Measurements from ENCODE around the gene MARCHF2.
A peak's percentile ranks its signal among the peaks of the same experiment; 100 is the strongest.

Gene MARCHF2

GRCh38 chr19:8412783-8413628 lies at the start of gene MARCHF2:
TSS of gene MARCHF2 (plus strand) at chr19:8413305. CDS start at chr19:8421841, 8,536 bp downstream.
- DNase-seq (ENCODE audit: low read depth): peak; percentile 85
- TF ChIP-seq CTCF (IDR thresholded peaks at IDR 0.05; ENCODE audit: control insufficient read depth, extremely low read depth, insufficient read depth): peak; percentile 75
- peak within 1 kb of the TSS; percentile 69 for H3K4me3 ChIP-seq (ENCODE audit: low read depth, low read length)

- no peak for TF ChIP-seq CTCF (IDR thresholded peaks at IDR 0.05; ENCODE audit: control insufficient read depth, extremely low read depth, insufficient read depth)
- no peak for DNase-seq (ENCODE audit: low read depth)
- H3K4me3 ChIP-seq (ENCODE audit: low read depth, low read length): no peak within 1 kb of the TSS; the same call in 1 of the 2 replicates
Observed at GRCh38 chr19:8363803-8364771, 49.0 kb upstream of the MARCHF2 start, which contains the start of gene ANGPTL4. TSS of gene ANGPTL4 (plus strand) at chr19:8364155. CDS start at chr19:8364322, 167 bp downstream.

- H3K4me3 ChIP-seq (ENCODE audit: low read depth, low read length): no peak overlapping the region
- DNase-seq (ENCODE audit: low read depth): no peak
- no peak for TF ChIP-seq CTCF (IDR thresholded peaks at IDR 0.05; ENCODE audit: control insufficient read depth, extremely low read depth, insufficient read depth)
Observed at GRCh38 chr19:8366121-8366581, 47.0 kb upstream of the MARCHF2 start.

GRCh38 chr19:8366961-8367326 lies 46.2 kb upstream of the MARCHF2 start:
- no peak for DNase-seq (ENCODE audit: low read depth)
- TF ChIP-seq CTCF (IDR thresholded peaks at IDR 0.05; ENCODE audit: control insufficient read depth, extremely low read depth, insufficient read depth): no peak
- H3K4me3 ChIP-seq (ENCODE audit: low read depth, low read length): no peak overlapping the region

- no peak for DNase-seq (ENCODE audit: low read depth)
- H3K4me3 ChIP-seq (ENCODE audit: low read depth, low read length): no peak overlapping the region
- no peak for TF ChIP-seq CTCF (IDR thresholded peaks at IDR 0.05; ENCODE audit: control insufficient read depth, extremely low read depth, insufficient read depth)
Observed at GRCh38 chr19:8367327-8368001, 45.6 kb upstream of the MARCHF2 start.
